D341Med (cell line): Measurements from ENCODE around the gene TMEM184B.
"Not testable (repeated sequence)": the region's sequence is repeated elsewhere in the genome, so short reads cannot be mapped to it uniquely, and the experiment has no call there.

Source experiments
- DNase-seq: peaks from one replicate; pipeline ENCODE4 v3.0.0; 2012; ENCODE audit warnings: low spot score

Gene TMEM184B

GRCh38 chr22:38203855-38204514, 68.8 kb downstream of the TMEM184B start:
- DNase-seq, result no peak

- no peak for DNase-seq
Observed at GRCh38 chr22:38203090-38203810, 69.6 kb downstream of the TMEM184B start.

- peak; percentile 78 for DNase-seq
Observed at GRCh38 chr22:38202437-38203089, 70.2 kb downstream of the TMEM184B start.

GRCh38 chr22:38201711-38202436, 70.9 kb downstream of the TMEM184B start, which contains the start of gene MAFF:
Gene MAFF (plus strand): TSS chr22:38201994. CDS start chr22:38213854, 11,860 bp downstream.
- DNase-seq, result peak; percentile 98

- DNase-seq, result no peak
Observed at GRCh38 chr22:38201371-38201710, 71.5 kb downstream of the TMEM184B start.

GRCh38 chr22:38199826-38200559, 72.8 kb downstream of the TMEM184B start:
- DNase-seq, result no peak

GRCh38 chr22:38196791-38197419, 75.9 kb downstream of the TMEM184B start:
- DNase-seq, result no peak

GRCh38 chr22:38193580-38193979, 79.2 kb downstream of the TMEM184B start:
- DNase-seq, result no peak

- DNase-seq, result no peak
Observed at GRCh38 chr22:38192475-38192863, 80.3 kb downstream of the TMEM184B start.

GRCh38 chr22:38191731-38192474, 80.9 kb downstream of the TMEM184B start:
- DNase-seq, result no peak

- DNase-seq, result no peak
Observed at GRCh38 chr22:38191055-38191454, 81.8 kb downstream of the TMEM184B start.

- DNase-seq, result no peak
Observed at GRCh38 chr22:38190581-38190980, 82.2 kb downstream of the TMEM184B start.

- no peak for DNase-seq
Observed at GRCh38 chr22:38189104-38189503, 83.7 kb downstream of the TMEM184B start.

- no peak for DNase-seq
Observed at GRCh38 chr22:38187413-38188212, 85.2 kb downstream of the TMEM184B start.

GRCh38 chr22:38186429-38186828, 86.4 kb downstream of the TMEM184B start:
- DNase-seq, result no peak

- DNase-seq, result no peak
Observed at GRCh38 chr22:38184788-38185187, 88.0 kb downstream of the TMEM184B start.

- peak; percentile 99 for DNase-seq
Observed at GRCh38 chr22:38181453-38182200, 91.2 kb downstream of the TMEM184B start, which contains the start of gene PLA2G6. Gene PLA2G6 (minus strand): TSS chr22:38181830. CDS start chr22:38169426, 12,404 bp downstream.

- DNase-seq, result no peak
Observed at GRCh38 chr22:38180841-38181452, 91.9 kb downstream of the TMEM184B start.

GRCh38 chr22:38178605-38178937, 94.2 kb downstream of the TMEM184B start:
- DNase-seq, result not testable (repeated sequence)
